NB4 (cell line): ENCODE measurements around the gene CBLB.

ENCODE experiments used
- CTCF ChIP-seq: IDR thresholded peaks from one replicate; pipeline ENCODE4 v1.5.1; 2012; ENCODE audit warnings: low read depth, low read length
- MAX ChIP-seq: IDR thresholded peaks from 2 replicates; pipeline ENCODE4 v1.6.1; 2011; ENCODE audit warnings: low read depth, low read length

- TF ChIP-seq CTCF (no peak), MAX (no peak)
Observed at GRCh38 chr3:105691053-105691452, 177.8 kb downstream of the CBLB start.
